MCF 10A (cell line): ENCODE results near the gene AKAP8L. TPM values are rescaled to one million over a fixed set of nuclear protein-coding genes. Genes with fewer than 3 reads are reported as not detected.

ENCODE experiments used
- BruUV-seq: library from RNA; stranded (reverse); fragments of 400-500 nt; replicated peaks from 2 replicates; lab custom pipeline; 2021; lab: Mats Ljungman, UMichigan
- CTCF ChIA-PET: fragments of 300-600 bp; sonication (Branson Sonifier 250); formaldehyde crosslinking; extraction: SDS; loops from one replicate; lab custom pipeline; 2021; ENCODE audit warnings: antibody characterized with exemption, inconsistent platforms; lab: Yijun Ruan, JAX
- POLR2A ChIA-PET: fragments of 300-600, 350-650 bp; sonication (Branson Sonifier 250); formaldehyde crosslinking; extraction: SDS; loops from one replicate; lab custom pipeline; 2020; ENCODE audit warnings: antibody characterized with exemption, inconsistent platforms; lab: Yijun Ruan, JAX
- DNase-seq: peaks from one replicate; pipeline ENCODE4 v3.0.0-alpha.2; 2018; ENCODE audit not compliant: unreplicated experiment
- H3K27ac Mint-ChIP-seq: one replicate; pipeline ENCODE4 v1.8.0; 2022; ENCODE audit warnings: mild to moderate bottlenecking, low read depth, mixed read lengths; ENCODE audit not compliant: unreplicated experiment
- H3K27me3 Mint-ChIP-seq: one replicate; pipeline ENCODE4 v1.8.0; 2022; ENCODE audit warnings: mixed read lengths; ENCODE audit not compliant: insufficient read depth, unreplicated experiment
- H3K36me3 Mint-ChIP-seq: one replicate; pipeline ENCODE4 v1.8.0; 2022; ENCODE audit warnings: mild to moderate bottlenecking, moderate library complexity, mixed read lengths; ENCODE audit not compliant: insufficient read depth, unreplicated experiment
- H3K4me1 Mint-ChIP-seq: one replicate; pipeline ENCODE4 v1.8.0; 2022; ENCODE audit warnings: mixed read lengths; ENCODE audit not compliant: insufficient read depth, unreplicated experiment
- H3K4me3 Mint-ChIP-seq: one replicate; pipeline ENCODE4 v1.8.0; 2022; ENCODE audit warnings: mild to moderate bottlenecking, moderate library complexity, mixed read lengths; ENCODE audit not compliant: unreplicated experiment
- H3K9me3 Mint-ChIP-seq: one replicate; pipeline ENCODE4 v1.8.0; 2022; ENCODE audit warnings: mixed read lengths; ENCODE audit not compliant: unreplicated experiment
- CTCF ChIP-seq: fragments of 200-600 bp; IDR thresholded peaks from one replicate; pipeline ENCODE4 v1.8.0; 2022; ENCODE audit warnings: antibody characterized with exemption, mild to moderate bottlenecking; ENCODE audit not compliant: unreplicated experiment
- intact Hi-C: fragments of 100-400 bp; cut with micrococcal nuclease; formaldehyde crosslinking; loops from 2 replicates; pipeline ENCODE4 v1.14.1; 2022
- total RNA-seq: library from RNA; stranded (reverse); gene quantifications from 2 replicates; pipeline ENCODE4 v1.2.3, GENCODE V29; 2022

AKAP8L gene
- total RNA-seq, 1 experiment from 2014 or later: 84.7 TPM

GRCh38 chr19:15444505-15445226 is 25.9 kb upstream of the AKAP8L start:
- Mint-ChIP-seq H3K27me3 (no peaks in the 10 kb centered on the region), H3K4me3 (no peak overlapping the region), H3K9me3 (no peaks in the 10 kb centered on the region), H3K4me1 (peaks cover 13% of the 10 kb centered on the region), H3K27ac (no peak overlapping the region), H3K36me3 (no peaks in the 10 kb centered on the region)
- CTCF ChIA-PET: interaction anchor here (0.5 kb wide), 1 partner anchor 11 kb away, joined by 3 read pairs; no protein-coding TSS in a partner anchor
- POLR2A ChIA-PET: interaction anchor here (1.2 kb wide), 1 partner anchor 26 kb away, joined by 4 read pairs; the partner anchor contains the start of gene AKAP8L
- no peak for TF ChIP-seq CTCF
- no peak for DNase-seq
- intact Hi-C loops: no loop called here
- BruUV-seq: no TSS peak

GRCh38 chr19:15443838-15444237 is 25.1 kb upstream of the AKAP8L start:
- no peak for TF ChIP-seq CTCF
- H3K9me3 Mint-ChIP-seq: no peaks in the 10 kb centered on the region
- ChIA-PET POLR2A (interaction anchor here (1.2 kb wide), 1 partner anchor 25 kb away, joined by 4 read pairs; the partner anchor contains the start of gene AKAP8L), CTCF (no interaction called here)
- no peak overlapping the region for H3K4me3 Mint-ChIP-seq
- DNase-seq: no peak
- intact Hi-C loops: no loop called here
- H3K36me3 Mint-ChIP-seq: no peaks in the 10 kb centered on the region
- peaks cover 11% of the 10 kb centered on the region for H3K4me1 Mint-ChIP-seq
- BruUV-seq: no TSS peak
- no peak overlapping the region for H3K27ac Mint-ChIP-seq
- H3K27me3 Mint-ChIP-seq: no peaks in the 10 kb centered on the region

GRCh38 chr19:15443325-15443724 is 24.5 kb upstream of the AKAP8L start:
- Mint-ChIP-seq H3K36me3 (no peaks in the 10 kb centered on the region), H3K27me3 (no peaks in the 10 kb centered on the region), H3K4me3 (no peak overlapping the region), H3K27ac (no peak overlapping the region), H3K4me1 (peaks cover 6% of the 10 kb centered on the region), H3K9me3 (no peaks in the 10 kb centered on the region)
- no peak for TF ChIP-seq CTCF
- no peak for DNase-seq
- intact Hi-C loops: no loop called here
- CTCF ChIA-PET: no interaction called here
- no TSS peak for BruUV-seq
- POLR2A ChIA-PET: interaction anchor here (1.2 kb wide), 1 partner anchor 24 kb away, joined by 4 read pairs; the partner anchor contains the start of gene AKAP8L

- CTCF ChIA-PET: no interaction called here
- H3K9me3 Mint-ChIP-seq: no peaks in the 10 kb centered on the region
- H3K36me3 Mint-ChIP-seq: no peaks in the 10 kb centered on the region
- TF ChIP-seq CTCF: no peak
- no peak overlapping the region for H3K4me3 Mint-ChIP-seq
- intact Hi-C loops: no loop called here
- no peak overlapping the region for H3K27ac Mint-ChIP-seq
- no TSS peak for BruUV-seq
- POLR2A ChIA-PET: no interaction called here
- no peak for DNase-seq
- H3K27me3 Mint-ChIP-seq: no peaks in the 10 kb centered on the region
- H3K4me1 Mint-ChIP-seq: peaks cover 4% of the 10 kb centered on the region
Observed at GRCh38 chr19:15442142-15442920, 23.5 kb upstream of the AKAP8L start.
